ENCODE measurements around the gene CERS5.
"Not testable (repeated sequence)": the region's sequence is repeated elsewhere in the genome, so short reads cannot be mapped to it uniquely, and the experiment has no call there.

Gene CERS5

DNA sequence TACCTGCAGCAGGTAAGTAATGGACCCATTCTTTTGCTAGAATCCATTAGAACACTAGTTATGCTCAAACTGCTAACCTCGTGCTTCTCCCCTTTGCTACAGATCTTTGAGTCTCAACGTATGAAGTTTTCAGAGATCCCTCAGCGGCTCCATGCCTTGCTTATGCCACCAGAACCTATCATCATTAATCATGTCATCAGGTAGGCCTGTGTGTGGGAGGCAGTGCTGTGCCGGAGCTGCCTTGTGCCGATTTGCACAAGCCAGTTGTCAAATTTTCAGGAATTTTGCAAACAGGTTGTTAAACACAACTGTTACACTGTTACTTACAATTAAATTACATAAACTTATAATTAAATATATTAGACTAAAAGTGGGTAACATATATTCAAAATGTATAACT is 76.8 kb downstream of the CERS5 start:
- TF ChIP-seq GATA1 (IDR thresholded peaks at IDR 0.05; ENCODE audit: low read depth, low read length) = no peak
- no peak for TF ChIP-seq POLR2A (IDR thresholded peaks at IDR 0.05; ENCODE audit: low read length)
- no peak for DNase-seq

DNA sequence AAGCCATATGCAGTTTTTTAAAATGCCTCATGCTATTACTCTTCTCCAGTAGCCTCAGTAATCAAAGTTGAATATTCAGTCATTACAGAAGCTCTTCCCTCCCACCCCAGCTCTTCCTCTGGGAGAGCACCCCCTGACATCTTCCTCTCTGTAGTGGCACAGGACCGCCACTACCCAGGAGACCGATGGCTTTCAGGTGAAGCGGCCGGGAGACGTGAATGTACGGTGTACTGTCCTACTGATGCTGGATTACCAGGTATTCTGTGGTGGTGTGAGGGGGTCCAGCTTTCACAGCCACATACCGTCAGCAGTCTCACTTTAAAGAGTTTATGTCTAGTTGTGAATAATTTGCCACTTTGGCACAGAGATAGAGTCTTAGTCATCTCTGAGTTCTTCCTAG is 77.4 kb downstream of the CERS5 start:
- TF ChIP-seq POLR2A (IDR thresholded peaks at IDR 0.05; ENCODE audit: low read length) (no peak), GATA1 (IDR thresholded peaks at IDR 0.05; ENCODE audit: low read depth, low read length) (no peak)
- DNase-seq = no peak

DNA sequence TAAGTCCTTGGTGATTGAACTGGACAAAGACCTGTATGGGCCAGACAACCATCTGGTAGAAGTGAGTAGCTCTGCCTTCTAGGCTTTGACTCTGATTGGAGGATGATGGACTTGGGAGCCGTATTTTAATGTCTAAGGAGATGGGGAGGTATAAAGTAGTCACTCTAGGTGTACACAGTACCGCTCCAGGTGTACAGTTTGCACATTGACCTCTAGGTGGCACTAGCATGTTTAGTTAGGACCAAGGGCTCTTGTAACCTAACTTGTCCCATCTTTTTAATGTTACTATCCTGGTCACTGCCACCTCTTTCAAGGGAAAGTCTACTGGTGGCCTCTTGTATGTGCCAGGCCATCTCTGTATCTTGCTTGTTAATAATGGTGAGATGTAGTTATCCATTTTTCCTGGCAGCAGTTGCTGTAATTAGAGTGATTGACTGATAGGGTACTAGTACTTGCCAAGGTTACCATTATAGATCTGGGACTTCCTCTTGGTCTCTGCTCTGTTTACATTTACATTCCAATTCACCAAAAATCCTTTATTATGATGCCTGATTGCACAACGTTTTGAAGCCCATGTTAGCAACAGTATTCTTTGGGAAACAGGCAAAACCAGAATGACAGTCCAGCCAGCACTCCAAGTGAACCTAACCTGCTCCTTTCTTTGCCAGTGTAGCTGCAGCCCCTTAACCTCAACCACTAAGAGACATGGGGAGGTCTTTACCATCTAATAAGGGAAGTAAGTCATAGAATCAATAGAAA is 78.4 kb downstream of the CERS5 start:
- peak; percentile 58 to 75 for DNase-seq
- no peak for TF ChIP-seq POLR2A (IDR thresholded peaks at IDR 0.05; ENCODE audit: low read length)
- TF ChIP-seq GATA1 (IDR thresholded peaks at IDR 0.05; ENCODE audit: low read depth, low read length) = no peak

- DNase-seq = no peak
- TF ChIP-seq GATA1 (IDR thresholded peaks at IDR 0.05; ENCODE audit: low read depth, low read length) = no peak
- no peak for TF ChIP-seq POLR2A (IDR thresholded peaks at IDR 0.05; ENCODE audit: low read length)
Observed at GRCh38 chr12:50087995-50088394, 79.2 kb downstream of the CERS5 start.

GRCh38 chr12:50087151-50087550 is 80.0 kb downstream of the CERS5 start:
- TF ChIP-seq GATA1 (IDR thresholded peaks at IDR 0.05; ENCODE audit: low read depth, low read length) (no peak), POLR2A (IDR thresholded peaks at IDR 0.05; ENCODE audit: low read length) (no peak)
- no peak for DNase-seq

- TF ChIP-seq GATA1 (IDR thresholded peaks at IDR 0.05; ENCODE audit: low read depth, low read length) (no peak), POLR2A (IDR thresholded peaks at IDR 0.05; ENCODE audit: low read length) (no peak)
- no peak for DNase-seq
Observed at GRCh38 chr12:50086148-50086547, 81.0 kb downstream of the CERS5 start.

DNA sequence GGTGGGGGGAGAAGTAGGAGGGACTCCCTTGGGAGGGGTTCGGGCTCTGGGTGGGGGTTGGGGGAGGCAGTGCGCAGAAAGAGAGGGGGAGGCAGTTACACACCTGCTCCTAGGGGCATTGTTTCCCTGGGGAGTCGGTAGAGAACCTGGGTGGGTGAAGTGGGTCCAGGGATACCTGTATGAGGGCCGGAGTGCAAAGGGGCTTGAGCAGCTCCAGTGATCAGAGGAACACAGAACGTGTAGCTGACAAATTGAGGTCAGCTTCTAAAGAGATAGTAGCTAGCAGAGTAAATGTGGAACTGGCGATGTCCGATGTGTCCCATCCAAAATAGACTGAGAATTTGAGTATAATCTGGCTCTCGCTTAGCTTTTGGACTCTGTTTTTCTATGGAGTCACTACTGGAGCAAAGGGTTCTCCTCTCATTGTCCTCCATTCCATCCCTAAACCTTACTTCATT is 81.5 kb downstream of the CERS5 start:
- no peak for DNase-seq
- TF ChIP-seq POLR2A (IDR thresholded peaks at IDR 0.05; ENCODE audit: low read length) (no peak), GATA1 (IDR thresholded peaks at IDR 0.05; ENCODE audit: low read depth, low read length) (no peak)

GRCh38 chr12:50084775-50085614 is 82.2 kb downstream of the CERS5 start, which contains the start of gene SMARCD1:
Gene SMARCD1 (plus strand): TSS chr12:50085342. CDS start chr12:50085370, 28 bp downstream.
- DNase-seq = peak; percentile 91 to 94
- TF ChIP-seq POLR2A (IDR thresholded peaks at IDR 0.05; ENCODE audit: low read length) (peak; percentile 55), GATA1 (IDR thresholded peaks at IDR 0.05; ENCODE audit: low read depth, low read length) (no peak)

- DNase-seq = not testable (repeated sequence)
Observed at GRCh38 chr12:50084409-50084774, 82.8 kb downstream of the CERS5 start.

DNA sequence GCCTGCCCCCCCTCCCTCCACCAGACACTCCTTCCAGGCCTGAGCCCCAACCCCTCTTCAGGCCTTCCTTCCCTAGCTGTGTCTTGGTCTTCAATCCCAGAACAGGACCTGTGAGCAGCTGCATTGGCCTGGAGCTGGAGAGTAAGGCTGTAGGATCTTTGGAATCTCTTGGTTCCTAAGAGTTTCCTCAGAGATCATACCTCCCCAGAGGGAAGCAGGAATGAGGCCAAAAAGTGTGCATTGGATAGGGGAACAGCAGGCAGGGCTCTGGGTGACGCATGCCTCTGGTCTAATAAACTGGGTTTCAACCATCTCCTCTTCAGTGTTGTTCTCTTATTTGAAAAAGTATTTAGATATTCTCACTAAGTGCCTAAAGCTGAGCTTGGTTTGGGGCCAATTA is 83.9 kb downstream of the CERS5 start:
- DNase-seq = no peak
- TF ChIP-seq POLR2A (IDR thresholded peaks at IDR 0.05; ENCODE audit: low read length) (no peak), GATA1 (IDR thresholded peaks at IDR 0.05; ENCODE audit: low read depth, low read length) (no peak)

GRCh38 chr12:50082644-50083043 is 84.5 kb downstream of the CERS5 start:
- DNase-seq = no peak
- no peak for TF ChIP-seq POLR2A (IDR thresholded peaks at IDR 0.05; ENCODE audit: low read length)
- no peak for TF ChIP-seq GATA1 (IDR thresholded peaks at IDR 0.05; ENCODE audit: low read depth, low read length)

DNA sequence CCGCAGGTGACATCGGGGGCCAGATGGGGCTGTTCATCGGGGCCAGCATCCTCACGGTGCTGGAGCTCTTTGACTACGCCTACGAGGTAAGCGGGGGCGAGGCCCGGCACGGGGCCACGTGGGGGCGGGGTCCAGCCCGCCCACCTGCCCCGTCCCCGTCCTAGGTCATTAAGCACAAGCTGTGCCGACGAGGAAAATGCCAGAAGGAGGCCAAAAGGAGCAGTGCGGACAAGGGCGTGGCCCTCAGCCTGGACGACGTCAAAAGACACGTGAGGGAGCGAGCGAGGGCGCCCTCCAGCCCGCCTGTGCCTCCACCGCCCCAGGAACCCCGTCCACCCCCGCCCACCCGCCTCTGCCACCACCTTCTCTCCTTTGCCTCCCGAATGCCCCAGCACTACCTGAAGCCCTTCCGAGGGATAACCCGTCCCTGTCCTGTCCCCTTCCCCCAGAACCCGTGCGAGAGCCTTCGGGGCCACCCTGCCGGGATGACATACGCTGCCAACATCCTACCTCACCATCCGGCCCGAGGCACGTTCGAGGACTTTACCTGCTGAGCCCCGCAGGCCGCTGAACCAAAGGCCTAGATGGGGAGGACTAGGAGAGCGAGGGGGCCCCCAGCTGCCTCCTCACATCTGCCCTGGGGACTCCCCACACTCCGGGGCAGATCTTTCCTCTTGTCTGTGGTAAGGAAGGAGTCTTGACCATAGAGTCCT is 85.9 kb downstream of the CERS5 start:
- DNase-seq = peak in 1 of 2 experiments; percentile 10
- TF ChIP-seq GATA1 (IDR thresholded peaks at IDR 0.05; ENCODE audit: low read depth, low read length) (no peak), POLR2A (IDR thresholded peaks at IDR 0.05; ENCODE audit: low read length) (no peak)

GRCh38 chr12:50079771-50080170 is 87.4 kb downstream of the CERS5 start:
- DNase-seq = no peak
- no peak for TF ChIP-seq GATA1 (IDR thresholded peaks at IDR 0.05; ENCODE audit: low read depth, low read length)
- no peak for TF ChIP-seq POLR2A (IDR thresholded peaks at IDR 0.05; ENCODE audit: low read length)
